Measurements from ENCODE around the gene TPM2.

The TPM2 gene

DNA sequence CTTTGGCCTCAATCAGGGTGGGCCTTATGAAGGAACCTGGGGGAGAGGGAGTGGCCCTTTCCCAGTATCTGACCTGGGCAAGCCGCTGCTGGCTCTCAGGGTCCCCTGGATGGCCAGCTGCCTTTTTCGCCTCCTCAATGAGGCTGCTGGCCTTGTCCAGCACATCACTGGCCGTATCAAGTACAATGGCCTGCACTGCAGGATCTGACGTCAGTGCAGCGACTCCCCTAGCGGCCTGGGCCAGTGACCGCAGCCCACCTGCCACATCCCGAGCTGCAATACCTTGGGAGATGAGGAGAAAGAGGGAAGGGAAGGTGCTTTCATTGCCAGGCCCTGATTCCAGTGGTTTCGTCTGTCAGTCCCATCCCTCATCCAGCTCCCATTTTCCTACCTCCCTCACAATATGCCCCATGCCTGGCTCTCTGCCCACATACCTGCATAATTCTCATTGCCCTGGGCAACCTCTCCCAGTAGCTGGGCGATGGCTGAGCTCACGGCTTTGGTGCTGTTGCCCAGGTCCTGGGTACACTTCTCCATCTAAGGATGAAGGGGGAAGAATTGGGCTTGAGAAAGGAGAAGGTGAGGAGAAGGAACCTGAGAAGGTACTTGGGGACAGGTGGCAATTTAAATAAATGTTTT is 23.2 kb upstream of the TPM2 start:
- H3K27me3 Mint-ChIP-seq (ENCODE audit: low read depth) = no peaks in the 10 kb centered on the region
- H3K9me3 Mint-ChIP-seq = no peaks in the 10 kb centered on the region
- peaks cover 2% of the 10 kb centered on the region for H3K4me1 Mint-ChIP-seq (ENCODE audit: low read depth)
- no peak overlapping the region for H3K4me3 Mint-ChIP-seq
- DNase-seq (ENCODE audit: low spot score) = no peak
- peaks cover 91% of the 10 kb centered on the region for H3K36me3 Mint-ChIP-seq (ENCODE audit: low read depth)
- no peak overlapping the region for H3K27ac Mint-ChIP-seq

DNA sequence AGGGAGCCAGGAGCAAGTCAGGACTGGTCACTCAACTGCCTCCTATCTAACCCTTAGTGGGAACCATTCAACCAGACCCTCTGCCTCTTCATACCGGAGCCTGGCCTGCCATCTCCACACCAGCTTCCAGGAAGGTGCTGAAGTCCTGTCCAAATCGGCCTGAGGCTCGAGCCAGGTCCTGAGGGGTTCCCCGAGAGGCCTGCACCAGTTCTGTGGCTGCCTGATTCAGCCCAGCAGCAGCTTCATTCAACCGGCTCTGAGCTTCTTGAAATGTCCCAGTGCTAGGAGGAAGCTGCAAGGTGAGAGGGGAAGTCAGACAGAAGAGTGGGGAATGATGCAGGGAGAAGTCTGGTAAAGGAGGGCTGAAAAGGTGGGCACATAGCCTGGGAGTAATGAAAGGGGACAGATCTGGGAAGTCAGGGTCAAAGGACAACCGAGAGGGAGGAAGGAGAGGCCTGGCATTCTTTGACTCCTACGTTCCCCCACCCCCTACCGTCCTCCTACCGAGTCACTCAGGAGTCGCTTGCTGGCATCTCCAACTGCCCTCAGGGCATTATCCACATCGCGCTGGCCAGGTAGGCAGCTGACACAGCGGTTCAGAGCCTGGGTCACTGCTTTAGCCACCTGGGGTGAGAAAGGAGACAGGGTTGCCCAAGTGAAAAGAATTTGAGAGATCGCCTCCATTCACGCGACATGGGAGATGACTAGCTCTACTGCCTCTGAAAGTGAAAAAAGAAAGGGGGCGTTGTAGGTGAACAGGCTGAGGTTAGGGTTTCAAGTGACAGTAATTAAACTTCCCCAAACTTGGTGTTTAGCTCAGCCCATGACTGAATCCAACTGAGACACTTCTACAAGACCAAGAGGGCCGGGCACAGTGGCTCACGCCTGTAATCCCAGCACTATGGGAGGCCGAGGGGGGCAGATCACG is 22.0 kb upstream of the TPM2 start:
- H3K27me3 Mint-ChIP-seq (ENCODE audit: low read depth) = no peaks in the 10 kb centered on the region
- no peaks in the 10 kb centered on the region for H3K9me3 Mint-ChIP-seq
- H3K36me3 Mint-ChIP-seq (ENCODE audit: low read depth) = peaks cover 91% of the 10 kb centered on the region
- no peak for DNase-seq (ENCODE audit: low spot score)
- H3K4me3 Mint-ChIP-seq = no peak overlapping the region
- H3K27ac Mint-ChIP-seq = no peak overlapping the region
- H3K4me1 Mint-ChIP-seq (ENCODE audit: low read depth) = peaks cover 2% of the 10 kb centered on the region

DNA sequence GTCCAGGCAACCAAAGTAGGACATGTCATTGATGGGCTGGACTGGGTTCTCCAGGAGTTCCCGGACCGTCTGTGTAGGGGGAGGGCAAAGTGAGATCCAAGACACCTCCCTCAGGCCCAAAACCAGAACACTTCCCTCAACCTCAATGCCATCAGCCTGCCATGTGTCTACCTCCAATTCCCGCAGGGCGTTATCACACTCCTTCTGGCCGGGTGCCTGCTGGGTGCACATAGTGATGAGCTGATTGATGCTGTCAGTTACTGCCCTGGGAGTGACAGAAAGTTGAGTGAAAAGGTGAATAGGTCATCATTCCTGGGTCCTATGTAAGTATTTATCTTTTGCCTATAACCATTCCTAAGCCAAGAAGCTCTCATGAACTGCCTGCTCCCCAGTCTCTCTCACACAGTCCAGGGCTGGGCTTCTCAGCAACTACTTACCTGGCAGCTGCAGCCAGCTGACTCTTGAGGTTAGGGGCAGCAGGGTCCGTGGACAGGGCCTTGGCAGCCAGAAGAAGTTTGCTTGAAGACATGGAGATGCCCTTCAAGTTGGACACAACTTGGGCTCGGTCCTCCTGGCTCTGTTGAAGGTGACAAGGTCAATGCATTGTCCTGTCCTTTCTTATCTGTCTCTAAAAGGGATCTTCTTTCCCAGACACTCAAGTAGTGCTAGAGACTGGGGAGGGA is 21.2 kb upstream of the TPM2 start:
- peaks cover 2% of the 10 kb centered on the region for H3K4me1 Mint-ChIP-seq (ENCODE audit: low read depth)
- H3K36me3 Mint-ChIP-seq (ENCODE audit: low read depth) = peaks cover 88% of the 10 kb centered on the region
- H3K27ac Mint-ChIP-seq = no peak overlapping the region
- H3K27me3 Mint-ChIP-seq (ENCODE audit: low read depth) = no peaks in the 10 kb centered on the region
- DNase-seq (ENCODE audit: low spot score) = no peak
- H3K9me3 Mint-ChIP-seq = no peaks in the 10 kb centered on the region
- no peak overlapping the region for H3K4me3 Mint-ChIP-seq

DNA sequence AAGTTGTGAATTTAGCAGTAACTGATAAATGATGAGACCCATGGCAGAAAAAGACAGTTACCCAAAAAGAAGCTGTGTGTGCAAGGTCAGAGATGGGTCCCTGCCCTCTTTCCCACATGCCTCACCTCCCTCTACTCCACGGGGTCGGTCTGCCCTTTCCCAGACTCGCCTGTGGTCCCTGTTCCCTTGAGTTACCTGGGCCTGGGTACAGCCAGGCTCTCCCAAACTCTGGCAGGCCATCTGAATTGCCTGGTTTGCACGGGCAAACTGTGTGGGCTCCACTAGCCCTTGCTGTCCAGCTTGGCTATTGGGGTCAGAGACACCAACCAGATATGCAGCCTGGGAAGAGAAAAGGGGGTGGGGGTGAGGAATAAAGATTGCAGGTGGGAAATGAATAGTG is 18.4 kb upstream of the TPM2 start:
- H3K27me3 Mint-ChIP-seq (ENCODE audit: low read depth) = no peaks in the 10 kb centered on the region
- H3K4me1 Mint-ChIP-seq (ENCODE audit: low read depth) = no peaks in the 10 kb centered on the region
- H3K27ac Mint-ChIP-seq = no peak overlapping the region
- DNase-seq (ENCODE audit: low spot score) = no peak
- no peak overlapping the region for H3K4me3 Mint-ChIP-seq
- H3K36me3 Mint-ChIP-seq (ENCODE audit: low read depth) = peaks cover 83% of the 10 kb centered on the region
- H3K9me3 Mint-ChIP-seq = no peaks in the 10 kb centered on the region

DNA sequence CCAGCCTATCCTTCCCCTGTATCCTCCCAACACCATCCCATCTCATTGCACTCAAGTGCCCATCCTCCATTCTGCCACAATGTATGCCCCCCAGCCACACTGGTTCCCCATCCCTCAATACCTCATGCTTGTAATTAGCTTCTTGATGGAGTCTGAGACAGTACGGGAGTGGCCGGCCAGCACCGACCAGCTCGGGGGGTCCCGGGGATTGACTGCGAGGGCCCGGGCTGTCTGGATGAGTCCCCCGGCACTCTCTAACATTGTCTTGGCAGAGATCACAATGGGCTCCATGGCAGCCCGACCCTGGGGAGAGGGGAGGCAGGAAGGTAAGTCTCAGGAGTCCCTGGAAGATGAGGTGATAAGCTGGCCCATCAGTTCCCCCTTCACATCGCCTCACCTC is 17.2 kb upstream of the TPM2 start:
- Mint-ChIP-seq H3K4me3 (no peak overlapping the region), H3K4me1 (ENCODE audit: low read depth) (no peaks in the 10 kb centered on the region), H3K36me3 (ENCODE audit: low read depth) (peaks cover 77% of the 10 kb centered on the region), H3K27me3 (ENCODE audit: low read depth) (no peaks in the 10 kb centered on the region), H3K27ac (no peak overlapping the region), H3K9me3 (no peaks in the 10 kb centered on the region)
- DNase-seq (ENCODE audit: low spot score) = no peak

DNA sequence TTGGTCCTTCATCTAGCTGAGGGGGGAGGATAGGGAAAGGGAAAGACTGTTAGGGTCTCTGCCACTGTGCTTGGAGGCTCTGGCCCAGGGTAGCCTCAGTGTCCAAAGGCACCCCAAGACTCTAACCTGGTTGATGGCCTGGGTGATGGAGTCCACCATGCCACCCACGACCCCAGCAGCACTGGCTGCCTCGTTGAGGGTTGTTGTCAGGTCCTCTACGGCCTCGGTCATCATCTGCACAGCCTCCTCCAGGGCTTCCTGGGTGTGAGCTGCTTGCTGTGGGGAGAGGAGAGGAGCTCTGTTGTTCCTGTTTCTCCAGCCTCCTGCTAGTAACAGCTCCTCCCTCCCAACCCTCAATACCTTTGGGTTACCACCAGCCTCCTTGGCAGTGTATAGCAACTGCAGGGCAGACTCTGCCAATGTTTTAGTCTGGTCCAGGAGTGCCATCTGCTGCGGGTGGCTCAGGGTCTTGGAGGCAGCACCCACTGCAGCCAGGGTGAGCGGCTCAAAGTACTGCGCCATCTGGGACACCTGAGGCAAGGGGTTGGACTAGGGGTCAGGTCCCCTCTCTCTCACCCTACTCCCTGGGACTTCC is 16.2 kb upstream of the TPM2 start:
- peaks cover 67% of the 10 kb centered on the region for H3K36me3 Mint-ChIP-seq (ENCODE audit: low read depth)
- H3K9me3 Mint-ChIP-seq = no peaks in the 10 kb centered on the region
- H3K27ac Mint-ChIP-seq = no peak overlapping the region
- DNase-seq (ENCODE audit: low spot score) = no peak
- no peaks in the 10 kb centered on the region for H3K27me3 Mint-ChIP-seq (ENCODE audit: low read depth)
- no peak overlapping the region for H3K4me3 Mint-ChIP-seq
- no peaks in the 10 kb centered on the region for H3K4me1 Mint-ChIP-seq (ENCODE audit: low read depth)

DNA sequence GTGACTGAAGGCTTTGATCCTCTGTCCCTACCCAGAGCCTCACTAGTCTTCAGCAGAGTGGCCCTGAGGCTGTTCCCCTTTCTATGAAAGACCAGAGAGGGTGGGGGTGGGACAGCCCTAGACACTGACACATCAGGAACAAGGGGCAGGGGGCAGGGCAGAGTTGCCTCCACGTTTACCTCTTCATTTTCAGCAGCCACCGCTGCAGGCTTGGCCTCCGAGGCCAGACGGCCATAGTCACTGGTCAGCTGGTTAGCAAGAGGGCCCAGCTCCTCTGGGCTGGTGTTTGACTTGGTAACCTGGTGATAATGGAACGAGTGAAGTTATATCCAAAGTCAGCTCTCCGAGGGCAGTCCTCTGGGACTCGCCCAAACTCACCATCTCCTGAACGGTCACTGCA is 15.6 kb upstream of the TPM2 start:
- H3K4me1 Mint-ChIP-seq (ENCODE audit: low read depth) = no peaks in the 10 kb centered on the region
- H3K27ac Mint-ChIP-seq = no peak overlapping the region
- H3K9me3 Mint-ChIP-seq = no peaks in the 10 kb centered on the region
- H3K4me3 Mint-ChIP-seq = no peak overlapping the region
- H3K27me3 Mint-ChIP-seq (ENCODE audit: low read depth) = no peaks in the 10 kb centered on the region
- DNase-seq (ENCODE audit: low spot score) = no peak
- peaks cover 61% of the 10 kb centered on the region for H3K36me3 Mint-ChIP-seq (ENCODE audit: low read depth)

DNA sequence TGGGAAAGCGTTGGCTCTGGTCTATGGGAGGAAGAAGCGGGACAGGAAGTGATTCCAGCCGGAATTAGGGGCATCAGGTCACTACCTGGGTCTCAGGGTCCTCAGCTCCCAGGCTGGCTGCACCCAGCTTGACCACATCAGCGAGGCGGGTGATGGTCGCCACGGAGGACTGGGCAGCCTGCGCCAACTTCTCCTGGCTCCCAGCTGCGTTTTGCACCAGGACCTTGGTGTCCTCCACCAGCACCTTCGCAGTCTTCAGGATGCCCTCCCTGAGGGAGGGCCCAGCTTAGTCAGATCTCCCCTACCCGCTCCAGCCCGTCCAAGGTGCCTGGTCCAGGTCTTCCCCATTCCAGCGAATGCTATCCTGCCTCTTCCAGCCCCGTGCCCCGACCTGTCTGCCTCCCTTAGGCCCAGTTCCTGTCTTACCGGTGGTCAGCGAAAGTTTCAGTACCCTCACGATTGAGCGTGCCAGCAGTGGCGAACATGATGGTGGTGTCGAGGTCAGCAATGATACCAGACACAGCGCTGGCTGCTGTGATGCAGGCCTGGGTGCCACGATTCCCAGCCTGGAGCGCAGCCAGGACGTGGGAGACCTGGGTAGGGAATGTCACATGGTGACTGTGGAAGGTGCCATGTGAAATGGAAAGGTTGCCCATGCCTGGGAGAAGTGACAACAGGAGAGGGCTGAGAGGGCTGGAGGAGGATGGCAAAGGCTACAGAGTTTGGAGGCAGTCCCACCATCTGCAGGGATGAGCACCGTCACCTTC is 14.4 kb upstream of the TPM2 start:
- Mint-ChIP-seq H3K27me3 (ENCODE audit: low read depth) (no peaks in the 10 kb centered on the region), H3K36me3 (ENCODE audit: low read depth) (peaks cover 55% of the 10 kb centered on the region), H3K27ac (no peak overlapping the region), H3K4me1 (ENCODE audit: low read depth) (no peaks in the 10 kb centered on the region), H3K9me3 (no peaks in the 10 kb centered on the region), H3K4me3 (no peak overlapping the region)
- DNase-seq (ENCODE audit: low spot score) = no peak

DNA sequence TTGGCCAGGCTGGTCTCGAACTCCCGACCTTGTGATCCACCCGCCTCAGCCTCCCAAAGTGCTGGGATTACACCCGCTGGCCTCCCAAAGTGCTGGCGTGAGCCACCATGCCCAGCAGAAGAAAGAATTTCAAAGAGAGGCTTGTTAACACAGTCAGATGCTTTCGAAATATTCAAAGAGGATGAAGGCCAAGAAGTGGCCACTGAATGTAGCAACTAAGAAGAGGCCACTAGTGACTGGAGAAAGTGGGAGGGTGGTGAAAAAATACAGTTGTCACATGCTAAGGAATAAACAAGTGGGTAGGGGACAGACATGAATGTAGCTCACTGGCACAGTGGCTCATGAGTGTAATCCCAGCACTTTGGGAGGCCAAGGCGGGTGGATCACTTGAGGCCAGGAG is 13.0 kb upstream of the TPM2 start:
- no peak for DNase-seq (ENCODE audit: low spot score)
- Mint-ChIP-seq H3K27me3 (ENCODE audit: low read depth) (no peaks in the 10 kb centered on the region), H3K4me1 (ENCODE audit: low read depth) (no peaks in the 10 kb centered on the region), H3K9me3 (no peaks in the 10 kb centered on the region), H3K27ac (no peak overlapping the region), H3K4me3 (no peak overlapping the region), H3K36me3 (ENCODE audit: low read depth) (peaks cover 45% of the 10 kb centered on the region)

DNA sequence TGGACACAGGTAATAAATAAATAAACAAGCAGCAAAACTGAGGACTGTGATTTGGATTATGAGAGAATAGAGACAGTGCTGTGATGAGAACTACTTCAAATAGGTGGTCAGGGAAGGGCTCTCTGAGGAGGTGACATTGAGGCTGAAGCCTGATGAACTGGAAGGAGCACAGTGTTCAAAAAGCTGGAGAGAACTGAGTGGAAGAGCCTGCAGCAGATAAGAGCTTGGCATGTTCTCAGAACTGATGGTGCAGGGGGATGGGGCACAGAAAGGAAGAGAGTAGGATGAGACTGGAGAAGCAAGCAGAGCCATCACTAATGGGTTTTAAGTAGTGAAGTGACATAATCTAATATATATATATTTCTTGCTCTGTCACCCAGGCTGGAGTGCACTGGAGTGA is 11.2 kb upstream of the TPM2 start:
- H3K27me3 Mint-ChIP-seq (ENCODE audit: low read depth) = no peaks in the 10 kb centered on the region
- peaks cover 48% of the 10 kb centered on the region for H3K36me3 Mint-ChIP-seq (ENCODE audit: low read depth)
- H3K4me3 Mint-ChIP-seq = no peak overlapping the region
- DNase-seq (ENCODE audit: low spot score) = no peak
- no peaks in the 10 kb centered on the region for H3K9me3 Mint-ChIP-seq
- H3K4me1 Mint-ChIP-seq (ENCODE audit: low read depth) = no peaks in the 10 kb centered on the region
- no peak overlapping the region for H3K27ac Mint-ChIP-seq

DNA sequence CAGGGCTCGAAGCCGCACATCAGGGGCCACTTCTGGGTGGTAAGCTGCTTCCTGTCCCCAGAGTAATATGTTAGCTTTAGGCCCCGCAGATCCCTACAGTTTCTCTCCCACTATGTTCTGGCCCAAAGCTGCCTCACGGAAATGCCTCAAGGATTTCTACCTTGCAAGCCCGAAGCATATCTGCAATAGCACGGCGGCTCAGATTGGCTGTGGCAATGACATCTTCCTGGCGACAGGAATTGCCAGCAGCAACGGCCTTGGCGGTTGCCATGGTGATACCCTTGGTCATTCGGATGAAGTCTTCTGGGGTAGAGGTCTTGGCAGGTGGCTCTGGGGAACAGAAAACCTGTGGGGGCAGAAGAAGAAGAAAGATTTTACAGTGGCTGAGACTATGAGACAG is 10.3 kb upstream of the TPM2 start:
- Mint-ChIP-seq H3K36me3 (ENCODE audit: low read depth) (peaks cover 43% of the 10 kb centered on the region), H3K4me3 (no peak overlapping the region), H3K27me3 (ENCODE audit: low read depth) (no peaks in the 10 kb centered on the region), H3K9me3 (no peaks in the 10 kb centered on the region), H3K27ac (no peak overlapping the region), H3K4me1 (ENCODE audit: low read depth) (no peaks in the 10 kb centered on the region)
- DNase-seq (ENCODE audit: low spot score) = no peak

DNA sequence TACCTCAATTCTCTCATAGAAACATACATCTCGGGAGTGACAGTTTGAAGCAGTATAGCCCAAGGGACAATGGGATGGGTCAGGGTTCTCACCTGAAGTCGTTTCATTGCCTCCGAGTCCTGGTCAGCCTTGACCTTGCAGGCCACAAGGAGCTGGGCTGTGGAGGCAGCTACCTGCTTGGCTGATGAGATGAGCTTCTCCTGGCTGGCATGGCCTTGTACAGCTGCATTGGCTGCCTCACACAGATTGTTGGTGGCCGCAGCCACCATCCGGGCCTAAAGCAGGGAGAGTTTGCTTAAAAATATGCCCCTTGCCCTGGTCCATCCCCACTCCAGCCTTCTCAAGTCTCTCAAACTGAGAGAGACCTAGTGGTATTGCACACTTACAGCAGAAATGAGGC is 8.5 kb upstream of the TPM2 start:
- Mint-ChIP-seq H3K4me1 (ENCODE audit: low read depth) (no peaks in the 10 kb centered on the region), H3K36me3 (ENCODE audit: low read depth) (peaks cover 27% of the 10 kb centered on the region), H3K9me3 (no peaks in the 10 kb centered on the region), H3K4me3 (no peak overlapping the region), H3K27me3 (ENCODE audit: low read depth) (no peaks in the 10 kb centered on the region), H3K27ac (no peak overlapping the region)
- no peak for DNase-seq (ENCODE audit: low spot score)

DNA sequence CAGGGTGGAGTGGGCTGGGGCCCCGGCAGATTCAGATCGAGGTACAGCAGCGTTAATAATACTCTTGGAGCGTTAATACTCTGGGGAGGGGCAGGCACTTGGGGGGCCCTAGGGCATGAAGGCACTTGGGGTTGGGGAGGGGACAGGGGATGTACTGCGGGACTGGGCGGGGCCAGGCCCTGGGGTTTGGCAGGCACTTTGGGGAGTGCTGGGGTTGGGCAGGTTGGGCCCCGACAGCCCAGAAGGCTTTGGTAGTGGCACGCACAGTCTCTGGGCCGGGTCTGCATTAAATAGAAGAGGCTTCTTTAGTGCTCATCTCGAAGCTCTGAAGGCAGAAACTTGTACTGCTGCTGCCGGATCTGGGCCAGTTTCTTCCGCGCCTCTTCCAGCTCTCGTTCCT is 7.8 kb upstream of the TPM2 start:
- no peak for DNase-seq (ENCODE audit: low spot score)
- H3K27ac Mint-ChIP-seq = no peak overlapping the region
- peaks cover 20% of the 10 kb centered on the region for H3K36me3 Mint-ChIP-seq (ENCODE audit: low read depth)
- no peaks in the 10 kb centered on the region for H3K27me3 Mint-ChIP-seq (ENCODE audit: low read depth)
- H3K4me1 Mint-ChIP-seq (ENCODE audit: low read depth) = no peaks in the 10 kb centered on the region
- H3K4me3 Mint-ChIP-seq = no peak overlapping the region
- no peaks in the 10 kb centered on the region for H3K9me3 Mint-ChIP-seq

All from T-helper 2 cell treated with Interferon-gamma antibody and Interleukin-4, amounts not matched to agents 5 μg/mL and 100 μg/mL, for 36 hours (primary cell).